Stimulated activated CD4-positive, alpha-beta T cell treated with anti-CD3 and anti-CD28 coated beads, Interleukin-15, amount 100 ng/mL, for 24 hours (primary cell): ENCODE measurements around the gene SREBF2.

ENCODE experiments used
- DNase-seq: peaks from one replicate; pipeline ENCODE4 v3.0.0-alpha.2; 2020

SREBF2 gene

GRCh38 chr22:41880653-41881052 is 47.7 kb downstream of the SREBF2 start:
- no peak for DNase-seq

- no peak for DNase-seq
These were observed 50.5 kb downstream of the SREBF2 start for GRCh38 chr22:41883400-41883799.

GRCh38 chr22:41885116-41885515 is 52.2 kb downstream of the SREBF2 start:
- no peak for DNase-seq

GRCh38 chr22:41885516-41885915 is 52.6 kb downstream of the SREBF2 start:
- no peak for DNase-seq

GRCh38 chr22:41888627-41889200 is 55.8 kb downstream of the SREBF2 start:
- no peak for DNase-seq

GRCh38 chr22:41891407-41891806 is 58.5 kb downstream of the SREBF2 start:
- DNase-seq, result no peak

- no peak for DNase-seq
These were observed 59.8 kb downstream of the SREBF2 start for GRCh38 chr22:41892721-41893120.

GRCh38 chr22:41893591-41894375 is 60.9 kb downstream of the SREBF2 start:
- no peak for DNase-seq

- no peak for DNase-seq
These were observed 65.7 kb downstream of the SREBF2 start for GRCh38 chr22:41898645-41899044.

GRCh38 chr22:41899110-41899509 is 66.2 kb downstream of the SREBF2 start:
- no peak for DNase-seq

GRCh38 chr22:41899992-41900651 is 67.2 kb downstream of the SREBF2 start:
- no peak for DNase-seq

GRCh38 chr22:41900652-41901312 is 67.9 kb downstream of the SREBF2 start:
- DNase-seq, result no peak

- no peak for DNase-seq
These were observed 69.1 kb downstream of the SREBF2 start for GRCh38 chr22:41902016-41902415.

GRCh38 chr22:41902932-41903421 is 70.1 kb downstream of the SREBF2 start:
- no peak for DNase-seq

GRCh38 chr22:41904450-41905410 is 71.8 kb downstream of the SREBF2 start:
- no peak for DNase-seq

GRCh38 chr22:41905411-41906202 is 72.7 kb downstream of the SREBF2 start:
- DNase-seq, result no peak

- no peak for DNase-seq
These were observed 73.9 kb downstream of the SREBF2 start for GRCh38 chr22:41906822-41907221.

GRCh38 chr22:41907436-41908401 is 74.8 kb downstream of the SREBF2 start:
- no peak for DNase-seq

- no peak for DNase-seq
These were observed 75.8 kb downstream of the SREBF2 start for GRCh38 chr22:41908411-41909309.
